Mesothelial cell of epicardium (in vitro differentiated cells): Measurements from ENCODE around the gene S100A5. TPM values are rescaled to one million over a fixed set of nuclear protein-coding genes. Genes with fewer than 3 reads are reported as not detected.

Experiments
- DNase-seq, 2 experiments: peaks; one replicate each; pipeline ENCODE4 v3.0.0; 2021; ENCODE audit warnings: low spot score in 2 of 2; ENCODE audit not compliant: unreplicated experiment in 2 of 2
- H3K27ac Mint-ChIP-seq: 2 replicates; pipeline ENCODE4 v1.8.0; 2021; ENCODE audit warnings: mixed read lengths
- H3K27me3 Mint-ChIP-seq: 2 replicates; pipeline ENCODE4 v1.8.0; 2021; ENCODE audit warnings: low read depth, mixed read lengths
- H3K36me3 Mint-ChIP-seq: 2 replicates; pipeline ENCODE4 v1.8.0; 2021; ENCODE audit warnings: mixed read lengths
- H3K4me1 Mint-ChIP-seq: 2 replicates; pipeline ENCODE4 v1.8.0; 2021; ENCODE audit warnings: mixed read lengths
- H3K4me3 Mint-ChIP-seq: 2 replicates; pipeline ENCODE4 v1.8.0; 2021; ENCODE audit warnings: mild to moderate bottlenecking, moderate library complexity, mixed read lengths
- H3K9me3 Mint-ChIP-seq: 2 replicates; pipeline ENCODE4 v1.8.0; 2021; ENCODE audit warnings: mixed read lengths
- total RNA-seq: library from RNA; stranded (reverse); gene quantifications from 3 replicates; pipeline ENCODE4 v1.2.1, GENCODE V29; 2021
- TF ChIP-seq, protein P1 (sequence below): fragments of 200-600 bp; sonication (generic); IDR thresholded peaks from one replicate; pipeline ENCODE4 v1.5.0; 2021; ENCODE audit warnings: antibody characterized with exemption; ENCODE audit not compliant: unreplicated experiment

The S100A5 gene
- total RNA-seq, 1 donor from 2014 or later = not detected

GRCh38 chr1:153534925-153535241 is 5.9 kb downstream of the S100A5 start:
- no peak overlapping the region for H3K27ac Mint-ChIP-seq
- no peak for DNase-seq

DNA sequence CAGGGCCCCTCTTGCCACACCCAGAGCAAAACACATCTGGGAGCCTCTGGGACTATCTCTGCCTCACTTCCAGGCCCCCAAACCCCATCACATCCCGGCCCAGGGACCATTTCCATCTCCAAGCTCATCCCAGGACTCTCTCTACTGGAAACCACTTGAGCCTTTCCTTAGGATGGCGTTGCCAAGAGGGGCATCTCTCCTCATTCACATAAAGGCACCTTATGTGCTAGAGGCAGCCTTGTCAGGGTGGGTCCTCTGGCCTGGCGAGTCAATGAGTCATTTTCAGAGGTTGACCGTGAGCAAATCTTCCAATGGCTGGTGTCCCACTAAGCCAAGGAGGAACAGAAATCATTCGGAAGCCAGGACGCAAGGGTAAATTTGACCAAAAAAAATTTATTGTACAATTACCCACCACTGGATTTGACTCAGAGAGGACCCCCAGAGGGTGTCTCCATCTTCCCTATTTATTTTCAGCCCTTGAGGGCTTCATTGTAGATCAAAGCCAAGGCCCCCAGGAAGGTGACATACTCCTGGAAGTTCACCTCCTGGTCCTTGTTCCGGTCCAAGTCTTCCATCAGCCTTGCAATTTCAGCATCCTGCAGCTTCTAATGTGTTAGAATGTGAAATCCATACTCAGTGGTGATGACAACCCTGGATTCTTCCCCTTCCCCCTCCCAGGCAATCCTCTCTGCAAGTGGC is 6.4 kb downstream of the S100A5 start:
- no peak overlapping the region for H3K4me3 Mint-ChIP-seq
- no peaks in the 10 kb centered on the region for H3K36me3 Mint-ChIP-seq
- no peak for DNase-seq
- H3K27me3 Mint-ChIP-seq = no peaks in the 10 kb centered on the region
- no peaks in the 10 kb centered on the region for H3K9me3 Mint-ChIP-seq
- no peak overlapping the region for H3K27ac Mint-ChIP-seq
- peaks cover 31% of the 10 kb centered on the region for H3K4me1 Mint-ChIP-seq
- TF ChIP-seq, protein P1, sequence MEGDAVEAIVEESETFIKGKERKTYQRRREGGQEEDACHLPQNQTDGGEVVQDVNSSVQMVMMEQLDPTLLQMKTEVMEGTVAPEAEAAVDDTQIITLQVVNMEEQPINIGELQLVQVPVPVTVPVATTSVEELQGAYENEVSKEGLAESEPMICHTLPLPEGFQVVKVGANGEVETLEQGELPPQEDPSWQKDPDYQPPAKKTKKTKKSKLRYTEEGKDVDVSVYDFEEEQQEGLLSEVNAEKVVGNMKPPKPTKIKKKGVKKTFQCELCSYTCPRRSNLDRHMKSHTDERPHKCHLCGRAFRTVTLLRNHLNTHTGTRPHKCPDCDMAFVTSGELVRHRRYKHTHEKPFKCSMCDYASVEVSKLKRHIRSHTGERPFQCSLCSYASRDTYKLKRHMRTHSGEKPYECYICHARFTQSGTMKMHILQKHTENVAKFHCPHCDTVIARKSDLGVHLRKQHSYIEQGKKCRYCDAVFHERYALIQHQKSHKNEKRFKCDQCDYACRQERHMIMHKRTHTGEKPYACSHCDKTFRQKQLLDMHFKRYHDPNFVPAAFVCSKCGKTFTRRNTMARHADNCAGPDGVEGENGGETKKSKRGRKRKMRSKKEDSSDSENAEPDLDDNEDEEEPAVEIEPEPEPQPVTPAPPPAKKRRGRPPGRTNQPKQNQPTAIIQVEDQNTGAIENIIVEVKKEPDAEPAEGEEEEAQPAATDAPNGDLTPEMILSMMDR = no peak

More at GRCh38 chr1:153534925-153535241, 5.9 kb downstream of the S100A5 start:
- peaks cover 33% of the 10 kb centered on the region for H3K4me1 Mint-ChIP-seq
- no peak overlapping the region for H3K4me3 Mint-ChIP-seq
- TF ChIP-seq, protein P1 = no peak
- no peaks in the 10 kb centered on the region for H3K36me3 Mint-ChIP-seq
- no peaks in the 10 kb centered on the region for H3K9me3 Mint-ChIP-seq
- no peaks in the 10 kb centered on the region for H3K27me3 Mint-ChIP-seq

DNA sequence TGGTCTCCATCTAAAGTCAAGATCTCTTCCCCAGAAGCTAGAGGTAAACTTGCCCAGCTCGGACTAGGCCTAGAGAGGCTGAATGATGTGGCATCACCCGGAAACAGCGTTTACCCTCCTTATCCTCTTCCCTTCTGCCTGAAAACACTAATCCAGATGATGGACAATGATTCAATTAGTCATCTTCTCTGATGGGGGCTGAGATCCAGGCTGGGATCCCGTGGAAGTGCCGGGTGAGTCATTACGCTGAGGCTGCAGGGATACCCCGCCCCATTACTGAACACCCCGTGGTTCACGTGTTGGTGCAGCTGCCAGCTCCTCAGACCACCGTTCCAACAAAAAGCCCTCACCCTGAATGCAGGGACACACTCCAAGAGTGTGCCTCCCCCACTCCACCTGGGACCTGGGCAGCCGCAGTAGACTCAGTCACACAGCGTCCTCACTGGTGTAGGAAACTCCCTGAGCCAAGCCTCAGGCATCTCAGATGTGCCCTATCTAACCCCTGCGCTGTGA is 7.0 kb downstream of the S100A5 start:
- Mint-ChIP-seq H3K9me3 (no peaks in the 10 kb centered on the region), H3K36me3 (no peaks in the 10 kb centered on the region), H3K4me1 (peaks cover 33% of the 10 kb centered on the region), H3K4me3 (peak overlapping the region; percentile 52), H3K27ac (no peak overlapping the region), H3K27me3 (no peaks in the 10 kb centered on the region)
- TF ChIP-seq, protein P1 = no peak
- no peak for DNase-seq

DNA sequence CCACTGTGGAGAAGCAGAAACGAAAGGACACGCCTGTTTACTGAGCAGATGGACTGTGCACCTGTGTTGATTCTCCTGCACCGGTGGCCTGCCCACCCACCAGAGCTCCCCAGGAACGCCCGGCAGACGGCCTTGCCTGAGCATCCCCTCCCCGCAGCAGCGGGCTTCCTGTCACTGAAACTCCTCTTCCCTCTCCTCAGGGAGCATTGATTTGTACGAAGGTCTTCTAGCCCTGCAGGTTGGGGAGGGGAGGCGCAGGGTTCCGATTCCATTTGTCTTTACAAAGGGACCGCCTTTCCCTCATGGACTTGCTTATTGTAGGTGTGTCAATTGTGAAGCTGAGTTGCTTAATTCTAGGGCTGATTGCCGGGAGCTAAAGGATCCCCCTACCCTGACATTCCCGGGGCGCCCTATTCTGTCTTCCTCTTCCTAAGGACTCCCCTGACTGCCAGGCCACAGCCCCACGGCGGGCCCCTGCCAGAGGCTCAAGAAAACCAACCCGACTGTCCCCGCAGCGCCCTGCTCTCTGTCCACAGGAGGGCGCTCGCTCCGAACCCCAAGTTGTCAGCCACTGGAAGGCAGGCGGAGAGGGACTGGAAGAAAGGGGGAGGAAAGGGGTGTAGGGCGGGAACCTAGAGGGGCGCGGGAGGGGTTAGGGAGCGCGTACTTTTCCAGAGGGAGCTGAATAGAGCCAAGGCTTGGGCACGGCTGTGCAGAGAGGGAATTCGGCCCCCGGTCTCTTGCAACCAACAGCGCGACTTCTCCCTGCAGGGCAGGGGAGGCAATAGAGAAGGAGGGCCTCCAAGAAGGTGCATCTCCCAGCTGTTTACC is 7.8 kb downstream of the S100A5 start:
- Mint-ChIP-seq H3K4me3 (peak overlapping the region; percentile 52), H3K36me3 (no peaks in the 10 kb centered on the region), H3K4me1 (peaks cover 27% of the 10 kb centered on the region), H3K9me3 (no peaks in the 10 kb centered on the region), H3K27ac (peak overlapping the region; percentile 89), H3K27me3 (no peaks in the 10 kb centered on the region)
- peak; percentile 65 to 86 for DNase-seq
- TF ChIP-seq, protein P1 = peak; percentile 74

DNA sequence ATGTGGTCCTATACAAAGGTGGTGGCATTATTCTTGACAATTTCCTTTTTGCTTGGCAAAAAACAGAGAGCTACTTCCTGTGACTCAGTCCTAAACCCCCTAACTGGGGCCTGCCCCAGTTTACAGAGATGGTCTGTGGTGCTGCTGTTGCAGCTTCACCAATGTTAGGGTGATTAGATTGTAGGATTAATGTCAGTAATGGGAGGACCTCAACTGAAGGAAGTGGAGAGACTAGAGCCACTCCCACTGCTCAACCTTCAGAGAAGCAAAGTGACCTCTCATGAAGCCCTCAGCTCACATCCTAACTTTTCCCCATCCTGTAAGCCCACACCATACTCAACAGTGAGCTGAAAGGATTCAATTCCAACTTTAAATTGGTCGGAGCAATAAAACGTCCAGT is 8.6 kb downstream of the S100A5 start:
- TF ChIP-seq, protein P1 = no peak
- H3K4me1 Mint-ChIP-seq = peaks cover 31% of the 10 kb centered on the region
- no peaks in the 10 kb centered on the region for H3K36me3 Mint-ChIP-seq
- no peaks in the 10 kb centered on the region for H3K9me3 Mint-ChIP-seq
- no peak for DNase-seq
- H3K27me3 Mint-ChIP-seq = no peaks in the 10 kb centered on the region
- no peak overlapping the region for H3K4me3 Mint-ChIP-seq
- peak overlapping the region; percentile 8 for H3K27ac Mint-ChIP-seq
